Measurements from ENCODE around the gene FOSL1.

FOSL1 gene

DNA sequence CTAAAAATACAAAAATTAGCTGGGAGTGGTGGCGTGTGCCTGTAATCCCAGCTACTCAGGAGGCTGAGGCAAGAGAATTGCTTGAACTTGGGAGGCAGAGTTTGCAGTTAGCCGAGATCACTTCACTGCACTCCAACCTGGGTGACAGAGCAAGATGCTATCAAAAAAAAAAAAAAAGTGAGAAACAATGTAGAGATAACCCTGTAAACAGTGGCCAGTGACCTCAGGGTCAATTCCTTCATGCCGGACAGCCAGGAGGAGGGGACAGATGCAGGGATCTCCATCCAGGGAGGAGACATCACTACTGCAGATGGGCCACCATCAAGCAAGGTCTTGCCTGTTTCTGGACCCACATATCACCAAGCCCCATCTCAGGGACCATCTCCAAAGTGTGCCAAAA, 52.4 kb downstream of the FOSL1 start:
- no peaks in the 10 kb centered on the region for H3K27me3 ChIP-seq (ENCODE audit: control insufficient read depth in 5 of 5, insufficient read depth in 4 of 5, low read length in 5 of 5)
- H3K9ac ChIP-seq (ENCODE audit: low read length in 5 of 5): no peak overlapping the region
- H3K4me1 ChIP-seq (ENCODE audit: control insufficient read depth in 5 of 5, insufficient read depth in 5 of 5, low read length in 5 of 5): no peaks in the 10 kb centered on the region
- H3K9me3 ChIP-seq (ENCODE audit: control insufficient read depth in 5 of 5, low read length in 5 of 5): peaks cover 0 to 7% (median 5%) of the 10 kb centered on the region in 5 donors
- H3K36me3 ChIP-seq (ENCODE audit: control insufficient read depth in 5 of 5, insufficient read depth in 5 of 5, low read length in 5 of 5): peaks cover 0 to 23% (median 18%) of the 10 kb centered on the region in 5 donors
- H3K27ac ChIP-seq (ENCODE audit: low read depth, low read length): no peak overlapping the region
- H3K4me3 ChIP-seq (ENCODE audit: low read depth in 1 of 5, low read length in 5 of 5): no peak overlapping the region

DNA sequence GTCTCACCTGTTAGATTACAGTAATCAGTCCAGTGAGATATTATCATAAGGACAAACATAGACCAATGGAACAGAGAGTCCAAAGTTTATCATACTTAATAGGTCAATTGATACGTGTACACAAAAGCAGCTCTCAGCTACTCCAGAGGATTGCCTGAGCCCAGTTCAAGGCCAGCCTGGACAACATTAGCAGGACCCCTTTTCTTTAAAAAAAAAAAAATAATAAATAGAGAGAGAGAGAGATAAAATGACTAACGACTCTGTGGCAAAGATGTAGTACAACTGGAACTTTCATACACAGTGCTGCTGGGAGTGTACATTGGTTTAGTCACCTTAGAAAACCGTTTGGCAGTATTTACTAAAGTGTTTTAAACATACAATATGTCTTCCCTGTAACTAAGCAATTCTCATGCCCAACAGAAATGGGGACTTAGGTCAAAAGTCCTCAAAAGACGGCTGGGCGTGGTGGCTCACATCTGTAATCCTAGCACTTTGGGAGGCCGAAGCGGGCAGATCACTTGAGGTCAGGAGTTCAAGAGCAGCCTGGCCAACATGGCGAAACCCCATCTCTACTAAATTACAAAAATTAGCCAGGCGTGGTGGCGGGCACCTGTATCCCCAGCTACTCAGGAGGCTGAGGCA, 55.8 kb downstream of the FOSL1 start:
- no peak overlapping the region for H3K27ac ChIP-seq (ENCODE audit: low read depth, low read length)
- H3K27me3 ChIP-seq (ENCODE audit: control insufficient read depth in 5 of 5, insufficient read depth in 4 of 5, low read length in 5 of 5): no peaks in the 10 kb centered on the region
- H3K9me3 ChIP-seq (ENCODE audit: control insufficient read depth in 5 of 5, low read length in 5 of 5): no peaks in the 10 kb centered on the region
- no peaks in the 10 kb centered on the region for H3K4me1 ChIP-seq (ENCODE audit: control insufficient read depth in 5 of 5, insufficient read depth in 5 of 5, low read length in 5 of 5)
- H3K9ac ChIP-seq (ENCODE audit: low read length in 5 of 5): no peak overlapping the region
- H3K4me3 ChIP-seq (ENCODE audit: low read depth in 1 of 5, low read length in 5 of 5): no peak overlapping the region
- H3K36me3 ChIP-seq (ENCODE audit: control insufficient read depth in 5 of 5, insufficient read depth in 5 of 5, low read length in 5 of 5): no peaks in the 10 kb centered on the region

- H3K9ac ChIP-seq (ENCODE audit: low read length in 5 of 5): no peak overlapping the region
- H3K36me3 ChIP-seq (ENCODE audit: control insufficient read depth in 5 of 5, insufficient read depth in 5 of 5, low read length in 5 of 5): no peaks in the 10 kb centered on the region
- H3K4me1 ChIP-seq (ENCODE audit: control insufficient read depth in 5 of 5, insufficient read depth in 5 of 5, low read length in 5 of 5): no peaks in the 10 kb centered on the region
- no peak overlapping the region for H3K4me3 ChIP-seq (ENCODE audit: low read depth in 1 of 5, low read length in 5 of 5)
- no peak overlapping the region for H3K27ac ChIP-seq (ENCODE audit: low read depth, low read length)
- H3K27me3 ChIP-seq (ENCODE audit: control insufficient read depth in 5 of 5, insufficient read depth in 4 of 5, low read length in 5 of 5): no peaks in the 10 kb centered on the region
- no peaks in the 10 kb centered on the region for H3K9me3 ChIP-seq (ENCODE audit: control insufficient read depth in 5 of 5, low read length in 5 of 5)
Measured at GRCh38 chr11:65843811-65844210, 56.4 kb downstream of the FOSL1 start.

- no peak overlapping the region for H3K27ac ChIP-seq (ENCODE audit: low read depth, low read length)
- no peak overlapping the region for H3K9ac ChIP-seq (ENCODE audit: low read length in 5 of 5)
- H3K9me3 ChIP-seq (ENCODE audit: control insufficient read depth in 5 of 5, low read length in 5 of 5): no peaks in the 10 kb centered on the region
- no peaks in the 10 kb centered on the region for H3K36me3 ChIP-seq (ENCODE audit: control insufficient read depth in 5 of 5, insufficient read depth in 5 of 5, low read length in 5 of 5)
- no peak overlapping the region for H3K4me3 ChIP-seq (ENCODE audit: low read depth in 1 of 5, low read length in 5 of 5)
- H3K27me3 ChIP-seq (ENCODE audit: control insufficient read depth in 5 of 5, insufficient read depth in 4 of 5, low read length in 5 of 5): no peaks in the 10 kb centered on the region
- no peaks in the 10 kb centered on the region for H3K4me1 ChIP-seq (ENCODE audit: control insufficient read depth in 5 of 5, insufficient read depth in 5 of 5, low read length in 5 of 5)
Measured at GRCh38 chr11:65842144-65842543, 58.0 kb downstream of the FOSL1 start.

All from subcutaneous abdominal adipose tissue (tissue), 5 donors.